KMS-11 (cell line): Measurements from ENCODE around the gene MAST4.

Experiments
- H2AFZ ChIP-seq: fragments of 200-600 bp; sonication (generic); 2 replicates; pipeline ENCODE4 v1.6.1; 2016; ENCODE audit warnings: antibody characterized with exemption, mixed run types, low read depth
- H3K27ac ChIP-seq: fragments of 200-600 bp; sonication (generic); 2 replicates; pipeline ENCODE4 v1.6.1; 2016; ENCODE audit warnings: mild to moderate bottlenecking, mixed run types
- H3K27me3 ChIP-seq: fragments of 200-600 bp; sonication (generic); 2 replicates; pipeline ENCODE4 v1.6.1; 2017; ENCODE audit warnings: mild to moderate bottlenecking, low read depth, mixed run types, moderate library complexity; ENCODE audit not compliant: insufficient read depth
- H3K36me3 ChIP-seq: fragments of 200-600 bp; sonication (generic); 2 replicates; pipeline ENCODE4 v1.6.1; 2017; ENCODE audit warnings: mild to moderate bottlenecking, mixed run types; ENCODE audit not compliant: insufficient read depth
- H3K4me1 ChIP-seq: fragments of 200-600 bp; sonication (generic); 2 replicates; pipeline ENCODE4 v1.6.1; 2016; ENCODE audit warnings: mild to moderate bottlenecking, low read depth, mixed run types; ENCODE audit not compliant: poor library complexity, severe bottlenecking
- H3K4me2 ChIP-seq: fragments of 200-600 bp; sonication (generic); 2 replicates; pipeline ENCODE4 v1.7.0; 2016; ENCODE audit warnings: mild to moderate bottlenecking, mixed run types
- H3K4me3 ChIP-seq: fragments of 200-600 bp; sonication (generic); IDR thresholded peaks from 2 replicates; pipeline ENCODE4 v1.6.1; 2017; ENCODE audit warnings: low read depth, low read length, mixed read lengths; ENCODE audit not compliant: insufficient read depth
- H3K79me2 ChIP-seq: fragments of 200-600 bp; sonication (generic); 2 replicates; pipeline ENCODE4 v1.6.1; 2016; ENCODE audit warnings: low read depth, mixed run types; ENCODE audit not compliant: insufficient read depth
- H3K9ac ChIP-seq: fragments of 200-600 bp; sonication (generic); 2 replicates; pipeline ENCODE4 v1.6.1; 2016; ENCODE audit warnings: mild to moderate bottlenecking, mixed run types
- H4K20me1 ChIP-seq: fragments of 200-600 bp; sonication (generic); 2 replicates; pipeline ENCODE4 v1.6.1; 2016; ENCODE audit warnings: mild to moderate bottlenecking, mixed run types; ENCODE audit not compliant: insufficient read depth
- TF ChIP-seq, protein P1 (sequence below): fragments of 200-600 bp; sonication (generic); conservative IDR thresholded peaks from 2 replicates; pipeline ENCODE4 v1.6.1; 2017; ENCODE audit warnings: low read depth, mild to moderate bottlenecking, antibody characterized with exemption, low read length, moderate library complexity, mixed read lengths

MAST4 gene

DNA sequence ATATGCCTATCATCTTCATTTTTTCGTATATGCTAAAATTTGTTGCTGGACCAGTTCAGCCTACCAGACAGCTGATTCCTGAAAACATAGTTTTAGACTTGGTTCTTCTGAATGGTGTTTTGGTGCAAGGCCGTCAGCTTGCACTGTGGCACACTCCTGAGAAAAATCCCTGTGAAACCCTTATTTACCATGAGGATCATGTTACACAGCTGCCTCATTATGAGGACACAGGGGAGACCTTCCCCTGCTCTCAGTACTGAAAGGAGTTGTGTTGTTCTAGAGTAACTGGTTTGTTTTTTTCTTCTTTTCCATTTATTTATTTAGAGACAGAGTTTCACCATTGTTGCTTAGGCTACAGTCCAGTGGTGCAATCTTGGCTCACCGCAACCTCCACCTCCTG is 37.6 kb downstream of the MAST4 start:
- Histone ChIP-seq H3K4me1 (peaks cover 9% of the 10 kb centered on the region), H3K27ac (no peak overlapping the region), H3K36me3 (no peaks in the 10 kb centered on the region), H3K27me3 (no peaks in the 10 kb centered on the region), H4K20me1 (no peaks in the 10 kb centered on the region), H3K9ac (no peak overlapping the region), H3K4me3 (no peak overlapping the region), H2AFZ (no peak overlapping the region), H3K4me2 (no peak overlapping the region), H3K79me2 (no peaks in the 10 kb centered on the region)
- TF ChIP-seq, protein P1, sequence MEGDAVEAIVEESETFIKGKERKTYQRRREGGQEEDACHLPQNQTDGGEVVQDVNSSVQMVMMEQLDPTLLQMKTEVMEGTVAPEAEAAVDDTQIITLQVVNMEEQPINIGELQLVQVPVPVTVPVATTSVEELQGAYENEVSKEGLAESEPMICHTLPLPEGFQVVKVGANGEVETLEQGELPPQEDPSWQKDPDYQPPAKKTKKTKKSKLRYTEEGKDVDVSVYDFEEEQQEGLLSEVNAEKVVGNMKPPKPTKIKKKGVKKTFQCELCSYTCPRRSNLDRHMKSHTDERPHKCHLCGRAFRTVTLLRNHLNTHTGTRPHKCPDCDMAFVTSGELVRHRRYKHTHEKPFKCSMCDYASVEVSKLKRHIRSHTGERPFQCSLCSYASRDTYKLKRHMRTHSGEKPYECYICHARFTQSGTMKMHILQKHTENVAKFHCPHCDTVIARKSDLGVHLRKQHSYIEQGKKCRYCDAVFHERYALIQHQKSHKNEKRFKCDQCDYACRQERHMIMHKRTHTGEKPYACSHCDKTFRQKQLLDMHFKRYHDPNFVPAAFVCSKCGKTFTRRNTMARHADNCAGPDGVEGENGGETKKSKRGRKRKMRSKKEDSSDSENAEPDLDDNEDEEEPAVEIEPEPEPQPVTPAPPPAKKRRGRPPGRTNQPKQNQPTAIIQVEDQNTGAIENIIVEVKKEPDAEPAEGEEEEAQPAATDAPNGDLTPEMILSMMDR, result no peak

DNA sequence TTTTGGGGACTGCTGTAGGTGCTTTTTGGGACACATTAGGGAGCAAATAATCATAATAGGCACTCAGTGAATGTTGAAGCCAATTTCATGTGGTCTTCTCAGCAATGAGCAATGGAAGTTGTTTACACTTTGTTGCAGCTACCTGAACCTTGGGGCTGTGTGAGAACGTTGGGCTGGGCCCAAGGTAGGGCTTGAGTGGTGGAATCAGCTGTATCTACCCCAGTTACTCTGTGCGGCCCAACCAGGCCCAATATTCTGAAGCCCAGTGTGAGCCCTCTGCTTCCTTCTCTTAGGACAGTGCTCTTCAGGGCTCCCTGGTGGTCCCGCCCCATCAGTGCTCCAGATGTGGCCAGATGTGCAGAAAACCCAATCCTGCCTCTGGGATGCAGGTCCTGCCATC is 38.4 kb downstream of the MAST4 start:
- no peaks in the 10 kb centered on the region for H4K20me1 ChIP-seq
- H3K9ac ChIP-seq, result no peak overlapping the region
- TF ChIP-seq, protein P1, result no peak
- no peak overlapping the region for H3K4me2 ChIP-seq
- H3K4me3 ChIP-seq, result no peak overlapping the region
- H3K36me3 ChIP-seq, result no peaks in the 10 kb centered on the region
- H3K27me3 ChIP-seq, result no peaks in the 10 kb centered on the region
- H3K4me1 ChIP-seq, result peaks cover 9% of the 10 kb centered on the region
- H2AFZ ChIP-seq, result no peak overlapping the region
- H3K79me2 ChIP-seq, result no peaks in the 10 kb centered on the region
- no peak overlapping the region for H3K27ac ChIP-seq

- H3K9ac ChIP-seq, result no peak overlapping the region
Observed at GRCh38 chr5:66637994-66638393, 41.8 kb downstream of the MAST4 start.

GRCh38 chr5:66639037-66639436 is 42.8 kb downstream of the MAST4 start:
- H3K4me1 ChIP-seq, result peaks cover 12% of the 10 kb centered on the region
- no peaks in the 10 kb centered on the region for H3K27me3 ChIP-seq
- H2AFZ ChIP-seq, result no peak overlapping the region
- H3K4me3 ChIP-seq, result no peak overlapping the region
- H3K36me3 ChIP-seq, result no peaks in the 10 kb centered on the region
- H4K20me1 ChIP-seq, result no peaks in the 10 kb centered on the region
- H3K4me2 ChIP-seq, result no peak overlapping the region
- no peak overlapping the region for H3K27ac ChIP-seq
- TF ChIP-seq, protein P1, result no peak
- H3K79me2 ChIP-seq, result no peaks in the 10 kb centered on the region
- no peak overlapping the region for H3K9ac ChIP-seq

More at GRCh38 chr5:66637994-66638393, 41.8 kb downstream of the MAST4 start:
- no peak overlapping the region for H3K27ac ChIP-seq
- H3K4me2 ChIP-seq, result no peak overlapping the region
- TF ChIP-seq, protein P1, result no peak
- H3K4me1 ChIP-seq, result peaks cover 9% of the 10 kb centered on the region
- no peaks in the 10 kb centered on the region for H3K79me2 ChIP-seq
- H3K36me3 ChIP-seq, result no peaks in the 10 kb centered on the region
- H3K4me3 ChIP-seq, result no peak overlapping the region
- H4K20me1 ChIP-seq, result no peaks in the 10 kb centered on the region
- no peaks in the 10 kb centered on the region for H3K27me3 ChIP-seq
- H2AFZ ChIP-seq, result no peak overlapping the region
